SK-MEL-5 (cell line): ENCODE results near the gene AKNAD1. TPM values are rescaled to one million over a fixed set of nuclear protein-coding genes. Genes with fewer than 3 reads are reported as not detected.
"Not testable (repeated sequence)": the region's sequence is repeated elsewhere in the genome, so short reads cannot be mapped to it uniquely, and the experiment has no call there.

Experiments used
- DNase-seq: peaks from one replicate; pipeline ENCODE4 v3.0.0-alpha.2; 2016; ENCODE audit warnings: low read depth, low spot score
- in situ Hi-C: cut with HindIII; loops from 2 replicates; pipeline ENCODE4 v1.10.0; 2016; ENCODE audit warnings: low sequenced_read_pairs, high pct_unique_total_duplicates, low pct_unique_long_range_greater_than_20kb
- total RNA-seq: library from RNA; depleted of rRNA; stranded (reverse); fragments of >200 nt; shearing (Covaris generic); gene quantifications from 2 replicates; pipeline ENCODE4 v1.2.3, GENCODE V29; 2014

Gene AKNAD1
- total RNA-seq, 1 experiment from 2014 or later = 0.13 TPM

- DNase-seq = no peak
- in situ Hi-C loops = no loop called here
Measured at GRCh38 chr1:108814343-108815125, 42.4 kb downstream of the AKNAD1 start.

- no peak for DNase-seq
- in situ Hi-C loops = no loop called here
Measured at GRCh38 chr1:108813326-108813725, 43.6 kb downstream of the AKNAD1 start.

- no peak for DNase-seq
- in situ Hi-C loops = no loop called here
Measured at GRCh38 chr1:108811611-108812010, 45.3 kb downstream of the AKNAD1 start.

GRCh38 chr1:108808438-108808837 lies 48.5 kb downstream of the AKNAD1 start:
- DNase-seq = no peak
- in situ Hi-C loops = no loop called here

- DNase-seq = no peak
- in situ Hi-C loops = no loop called here
Measured at GRCh38 chr1:108803548-108803947, 53.3 kb downstream of the AKNAD1 start.

GRCh38 chr1:108801101-108801500 lies 55.8 kb downstream of the AKNAD1 start:
- in situ Hi-C loops = no loop called here
- DNase-seq = no peak

- no peak for DNase-seq
- in situ Hi-C loops = no loop called here
Measured at GRCh38 chr1:108799001-108799400, 57.9 kb downstream of the AKNAD1 start.

- in situ Hi-C loops = no loop called here
- no peak for DNase-seq
Measured at GRCh38 chr1:108792420-108792819, 64.5 kb downstream of the AKNAD1 start.

- DNase-seq = no peak
- in situ Hi-C loops = no loop called here
Measured at GRCh38 chr1:108791790-108792189, 65.1 kb downstream of the AKNAD1 start.

GRCh38 chr1:108785880-108786279 lies 71.0 kb downstream of the AKNAD1 start:
- DNase-seq = no peak
- in situ Hi-C loops = no loop called here

GRCh38 chr1:108785264-108785663 lies 71.6 kb downstream of the AKNAD1 start:
- DNase-seq = no peak
- in situ Hi-C loops = no loop called here

GRCh38 chr1:108781575-108781944 lies 75.3 kb downstream of the AKNAD1 start:
- in situ Hi-C loops, DNase-seq: not testable (repeated sequence)

GRCh38 chr1:108780937-108781574 lies 75.8 kb downstream of the AKNAD1 start:
- in situ Hi-C loops = no loop called here
- no peak for DNase-seq

GRCh38 chr1:108779455-108779854 lies 77.4 kb downstream of the AKNAD1 start:
- in situ Hi-C loops = no loop called here
- no peak for DNase-seq

GRCh38 chr1:108777839-108778238 lies 79.1 kb downstream of the AKNAD1 start:
- in situ Hi-C loops = no loop called here
- DNase-seq = no peak

- in situ Hi-C loops = no loop called here
- no peak for DNase-seq
Measured at GRCh38 chr1:108767708-108768107, 89.2 kb downstream of the AKNAD1 start.

- DNase-seq = no peak
- in situ Hi-C loops = no loop called here
Measured at GRCh38 chr1:108767115-108767514, 89.8 kb downstream of the AKNAD1 start.
